DND-41 (cell line): ENCODE results near the gene EYA2.

Experiments used
- ATAC-seq: fragments of 200-7000 bp; cut with Tn5 transposase; 3 replicates; pipeline ENCODE4 v1.9.1; 2021; ENCODE audit warnings: low read depth; ENCODE audit not compliant: insufficient read depth
- DNase-seq: peaks from one replicate; pipeline ENCODE4 v3.0.0-alpha.2; 2020
- H2AFZ ChIP-seq: 2 replicates; pipeline ENCODE4 v1.6.0; 2012; ENCODE audit warnings: low read depth, low read length
- H3K27ac ChIP-seq: 2 replicates; pipeline ENCODE4 v1.5.1; 2012; ENCODE audit warnings: low read length, inconsistent platforms
- H3K27me3 ChIP-seq: fragments of 200-600 bp; sonication (generic); 2 replicates; pipeline ENCODE4 v1.6.0; 2012; ENCODE audit warnings: low read length, mild to moderate bottlenecking, inconsistent platforms; ENCODE audit not compliant: insufficient read depth, poor library complexity
- H3K36me3 ChIP-seq: 2 replicates; pipeline ENCODE4 v1.5.1; 2012; ENCODE audit warnings: low read length, inconsistent platforms; ENCODE audit not compliant: insufficient read depth
- H3K4me1 ChIP-seq: 2 replicates; pipeline ENCODE4 v1.5.1; 2012; ENCODE audit warnings: mild to moderate bottlenecking, low read length; ENCODE audit not compliant: insufficient read depth
- H3K4me2 ChIP-seq: 2 replicates; pipeline ENCODE4 v1.6.0; 2012; ENCODE audit warnings: mild to moderate bottlenecking, moderate library complexity, low read length, inconsistent platforms; ENCODE audit not compliant: insufficient read depth
- H3K4me3 ChIP-seq, 2 experiments: fragments of 200-600 bp in 1 of 2; shearing (Covaris generic) in 1 of 2; 2 replicates each; pipeline ENCODE4 v1.5.1; 2012 to 2016; ENCODE audit warnings: inconsistent platforms in 2 of 2, low read length in 2 of 2, mild to moderate bottlenecking in 2 of 2, low read depth in 1 of 2, moderate library complexity in 1 of 2
- H3K79me2 ChIP-seq: 2 replicates; pipeline ENCODE4 v1.6.0; 2012; ENCODE audit warnings: low read length, inconsistent platforms; ENCODE audit not compliant: insufficient read depth
- H3K9ac ChIP-seq: 2 replicates; pipeline ENCODE4 v1.6.0; 2012; ENCODE audit warnings: low read depth, mild to moderate bottlenecking, inconsistent platforms, low read length, moderate library complexity
- H3K9me3 ChIP-seq: 2 replicates; pipeline ENCODE4 v1.5.1; 2012; ENCODE audit warnings: low read length, moderate library complexity, mild to moderate bottlenecking, inconsistent platforms; ENCODE audit not compliant: insufficient read depth, severe bottlenecking
- H4K20me1 ChIP-seq: 2 replicates; pipeline ENCODE4 v1.6.0; 2012; ENCODE audit warnings: low read length; ENCODE audit not compliant: insufficient read depth
- EZH2 ChIP-seq: IDR thresholded peaks from 3 replicates; pipeline ENCODE4 v1.6.1; 2012; ENCODE audit warnings: borderline replicate concordance, low read depth, mild to moderate bottlenecking, moderate library complexity, low read length, inconsistent platforms; ENCODE audit not compliant: severe bottlenecking
- TF ChIP-seq, protein P1 (sequence below): IDR thresholded peaks from 2 replicates; pipeline ENCODE4 v1.5.1; 2012; ENCODE audit warnings: borderline replicate concordance, low read length, moderate library complexity, mild to moderate bottlenecking; ENCODE audit not compliant: poor library complexity, severe bottlenecking; ENCODE audit errors: extremely low read depth

Gene EYA2

DNA sequence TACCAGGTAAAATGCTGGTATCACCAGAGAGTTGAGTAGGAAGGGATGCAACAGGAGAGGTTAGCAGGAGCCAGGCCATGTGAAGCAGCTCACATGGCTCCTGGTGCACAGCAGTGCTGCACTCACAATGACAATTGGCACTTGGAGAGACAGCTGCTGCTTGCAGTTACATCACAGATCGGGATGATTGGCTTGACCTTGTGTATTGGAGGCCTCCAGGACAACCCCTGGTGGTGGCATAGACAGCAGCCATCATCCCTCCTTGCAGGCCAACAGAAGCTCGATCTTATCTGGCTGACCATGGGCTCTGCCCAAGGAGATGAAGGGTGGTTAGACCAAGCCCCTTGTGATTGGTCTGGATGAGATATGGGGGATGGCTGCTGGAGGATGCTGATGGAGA is 73.0 kb downstream of the EYA2 start:
- Histone ChIP-seq H3K4me1 (no peaks in the 10 kb centered on the region), H3K36me3 (no peaks in the 10 kb centered on the region), H3K27ac (no peak overlapping the region), H2AFZ (no peak overlapping the region), H3K4me3 (no peak overlapping the region), H3K27me3 (peaks cover 4% of the 10 kb centered on the region), H4K20me1 (no peaks in the 10 kb centered on the region), H3K9ac (no peak overlapping the region), H3K9me3 (no peaks in the 10 kb centered on the region), H3K4me2 (no peak overlapping the region), H3K79me2 (no peaks in the 10 kb centered on the region)
- DNase-seq, result no peak
- TF ChIP-seq EZH2, result no peak
- TF ChIP-seq, protein P1, sequence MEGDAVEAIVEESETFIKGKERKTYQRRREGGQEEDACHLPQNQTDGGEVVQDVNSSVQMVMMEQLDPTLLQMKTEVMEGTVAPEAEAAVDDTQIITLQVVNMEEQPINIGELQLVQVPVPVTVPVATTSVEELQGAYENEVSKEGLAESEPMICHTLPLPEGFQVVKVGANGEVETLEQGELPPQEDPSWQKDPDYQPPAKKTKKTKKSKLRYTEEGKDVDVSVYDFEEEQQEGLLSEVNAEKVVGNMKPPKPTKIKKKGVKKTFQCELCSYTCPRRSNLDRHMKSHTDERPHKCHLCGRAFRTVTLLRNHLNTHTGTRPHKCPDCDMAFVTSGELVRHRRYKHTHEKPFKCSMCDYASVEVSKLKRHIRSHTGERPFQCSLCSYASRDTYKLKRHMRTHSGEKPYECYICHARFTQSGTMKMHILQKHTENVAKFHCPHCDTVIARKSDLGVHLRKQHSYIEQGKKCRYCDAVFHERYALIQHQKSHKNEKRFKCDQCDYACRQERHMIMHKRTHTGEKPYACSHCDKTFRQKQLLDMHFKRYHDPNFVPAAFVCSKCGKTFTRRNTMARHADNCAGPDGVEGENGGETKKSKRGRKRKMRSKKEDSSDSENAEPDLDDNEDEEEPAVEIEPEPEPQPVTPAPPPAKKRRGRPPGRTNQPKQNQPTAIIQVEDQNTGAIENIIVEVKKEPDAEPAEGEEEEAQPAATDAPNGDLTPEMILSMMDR, result no peak
- no peak for ATAC-seq

DNA sequence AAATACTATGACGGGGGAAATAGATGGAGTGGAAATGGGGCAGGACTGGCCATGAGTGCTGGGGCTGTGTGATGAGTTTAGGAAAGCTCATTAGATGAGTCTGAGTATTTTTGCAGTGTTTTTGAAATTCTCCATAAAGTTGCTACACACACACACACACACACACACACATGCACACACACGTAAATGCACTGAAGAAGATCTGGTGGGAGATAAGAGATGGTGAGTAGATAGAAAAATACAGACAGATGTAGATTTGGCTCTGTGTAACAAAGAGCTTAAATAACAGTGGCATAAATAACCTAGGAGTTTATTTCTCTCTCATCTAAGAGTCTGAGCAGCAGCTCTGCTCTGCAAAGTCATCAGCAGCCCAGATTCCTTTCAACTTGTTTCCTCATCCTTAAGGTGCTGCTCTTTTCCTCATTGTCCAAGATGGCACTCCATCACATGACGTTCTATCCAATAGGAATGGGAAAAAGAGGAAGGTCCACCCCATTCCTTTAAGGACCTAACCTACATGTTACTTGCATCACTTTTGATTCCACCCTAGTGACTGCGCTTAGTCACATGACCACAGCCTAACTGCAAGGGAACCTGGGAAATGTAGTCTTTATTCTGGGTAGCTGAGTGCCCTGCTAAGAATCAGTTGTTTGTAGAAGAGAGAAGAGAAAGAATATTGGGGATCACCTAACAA is 76.4 kb downstream of the EYA2 start:
- no peak overlapping the region for H3K4me3 ChIP-seq
- ATAC-seq, result peak; percentile 55; the same call in 1 of the 3 replicates
- no peak overlapping the region for H2AFZ ChIP-seq
- peaks cover 15% of the 10 kb centered on the region for H3K27me3 ChIP-seq
- DNase-seq, result no peak
- H3K4me1 ChIP-seq, result no peaks in the 10 kb centered on the region
- no peaks in the 10 kb centered on the region for H3K9me3 ChIP-seq
- H3K79me2 ChIP-seq, result no peaks in the 10 kb centered on the region
- no peak overlapping the region for H3K4me2 ChIP-seq
- H3K36me3 ChIP-seq, result no peaks in the 10 kb centered on the region
- no peak overlapping the region for H3K27ac ChIP-seq
- H3K9ac ChIP-seq, result no peak overlapping the region
- no peaks in the 10 kb centered on the region for H4K20me1 ChIP-seq
- TF ChIP-seq, protein P1, result no peak
- TF ChIP-seq EZH2, result no peak

DNA sequence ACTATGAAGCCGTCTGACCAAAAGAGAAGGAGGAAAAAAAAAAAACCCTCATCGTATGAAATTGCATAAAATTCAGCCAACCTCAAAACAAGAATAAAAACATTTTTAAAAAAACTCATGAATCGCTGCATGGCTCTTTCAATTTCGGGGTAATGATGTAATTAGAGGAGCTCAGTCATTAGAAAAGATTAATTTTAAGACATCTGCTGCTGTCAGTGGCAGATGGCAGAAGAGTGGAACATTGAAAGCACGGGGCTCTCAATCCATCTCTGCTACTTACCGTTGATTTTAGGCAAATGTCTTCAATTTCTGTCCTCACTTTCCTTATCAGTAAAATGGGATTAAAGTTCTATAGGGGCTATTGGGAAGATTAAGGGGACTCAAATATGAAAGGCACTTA is 79.1 kb downstream of the EYA2 start:
- no peak for TF ChIP-seq EZH2
- TF ChIP-seq, protein P1, result no peak
- no peaks in the 10 kb centered on the region for H3K9me3 ChIP-seq

More for the DNA sequence above, 79.1 kb downstream of the EYA2 start:
- DNase-seq, result no peak
- Histone ChIP-seq H2AFZ (no peak overlapping the region), H3K27me3 (peaks cover 23% of the 10 kb centered on the region), H3K79me2 (no peaks in the 10 kb centered on the region), H4K20me1 (peaks cover 6% of the 10 kb centered on the region; the same call in 1 of the 2 replicates), H3K27ac (no peak overlapping the region), H3K4me1 (peaks cover under 1% of the 10 kb centered on the region; the same call in 1 of the 2 replicates), H3K4me2 (no peak overlapping the region), H3K4me3 (no peak overlapping the region), H3K36me3 (no peaks in the 10 kb centered on the region), H3K9ac (no peak overlapping the region)
- ATAC-seq, result no peak
